ENCODE measurements around the gene IGFBP2.

The IGFBP2 gene

GRCh38 chr2:216637472-216637871 lies 4.3 kb downstream of the IGFBP2 start:
- DNase-seq (ENCODE audit: low spot score): no peak

- no peak for DNase-seq (ENCODE audit: low spot score)
These were observed 10.9 kb downstream of the IGFBP2 start for GRCh38 chr2:216643986-216644659.

GRCh38 chr2:216644842-216645635 lies 11.8 kb downstream of the IGFBP2 start:
- DNase-seq (ENCODE audit: low spot score): no peak

GRCh38 chr2:216645636-216645950 lies 12.4 kb downstream of the IGFBP2 start:
- DNase-seq (ENCODE audit: low spot score): no peak

- no peak for DNase-seq (ENCODE audit: low spot score)
These were observed 12.9 kb downstream of the IGFBP2 start for GRCh38 chr2:216646116-216646515.

GRCh38 chr2:216648105-216648504 lies 14.9 kb downstream of the IGFBP2 start:
- no peak for DNase-seq (ENCODE audit: low spot score)

GRCh38 chr2:216649574-216649973 lies 16.4 kb downstream of the IGFBP2 start:
- no peak for DNase-seq (ENCODE audit: low spot score)

GRCh38 chr2:216650626-216651257 lies 17.5 kb downstream of the IGFBP2 start:
- DNase-seq (ENCODE audit: low spot score): no peak

GRCh38 chr2:216651351-216651881 lies 18.2 kb downstream of the IGFBP2 start:
- no peak for DNase-seq (ENCODE audit: low spot score)

GRCh38 chr2:216652566-216652965 lies 19.3 kb downstream of the IGFBP2 start:
- DNase-seq (ENCODE audit: low spot score): no peak

GRCh38 chr2:216653093-216653799 lies 20.0 kb downstream of the IGFBP2 start:
- DNase-seq (ENCODE audit: low spot score): no peak

- no peak for DNase-seq (ENCODE audit: low spot score)
These were observed 20.7 kb downstream of the IGFBP2 start for GRCh38 chr2:216653931-216654365.

GRCh38 chr2:216654528-216655052 lies 21.4 kb downstream of the IGFBP2 start:
- DNase-seq (ENCODE audit: low spot score): no peak

- no peak for DNase-seq (ENCODE audit: low spot score)
These were observed 24.1 kb downstream of the IGFBP2 start for GRCh38 chr2:216657086-216657855.

GRCh38 chr2:216657980-216658379 lies 24.8 kb downstream of the IGFBP2 start:
- no peak for DNase-seq (ENCODE audit: low spot score)

- DNase-seq (ENCODE audit: low spot score): no peak
These were observed 25.5 kb downstream of the IGFBP2 start for GRCh38 chr2:216658757-216659156.

- DNase-seq (ENCODE audit: low spot score): no peak
These were observed 26.1 kb downstream of the IGFBP2 start for GRCh38 chr2:216659276-216659675.

- DNase-seq (ENCODE audit: low spot score): no peak
These were observed 27.3 kb downstream of the IGFBP2 start for GRCh38 chr2:216660496-216660895.

GRCh38 chr2:216661051-216661450 lies 27.8 kb downstream of the IGFBP2 start:
- DNase-seq (ENCODE audit: low spot score): no peak

- DNase-seq (ENCODE audit: low spot score): no peak
These were observed 28.6 kb downstream of the IGFBP2 start for GRCh38 chr2:216661639-216662375.

- DNase-seq (ENCODE audit: low spot score): no peak
These were observed 29.9 kb downstream of the IGFBP2 start for GRCh38 chr2:216663106-216663505.

Data from activated CD4-positive, alpha-beta T cell treated with anti-CD3 and anti-CD28 coated beads, Interleukin-2, Interleukin-4, amounts not matched to agents 100 ng/mL and 50 ng/mL, durations not matched to agents 16 hours and 8 hours (primary cell).